ENCODE results near the gene CREB3L2.
"Not testable (repeated sequence)": the region's sequence is repeated elsewhere in the genome, so short reads cannot be mapped to it uniquely, and the experiment has no call there.

CREB3L2 gene

GRCh38 chr7:137832382-137832781 lies 169.5 kb downstream of the CREB3L2 start:
- no peak for DNase-seq

- not testable (repeated sequence) for DNase-seq
Measured at GRCh38 chr7:137831555-137831954, 170.3 kb downstream of the CREB3L2 start.

GRCh38 chr7:137829337-137829992 lies 172.4 kb downstream of the CREB3L2 start:
- DNase-seq = no peak

DNA sequence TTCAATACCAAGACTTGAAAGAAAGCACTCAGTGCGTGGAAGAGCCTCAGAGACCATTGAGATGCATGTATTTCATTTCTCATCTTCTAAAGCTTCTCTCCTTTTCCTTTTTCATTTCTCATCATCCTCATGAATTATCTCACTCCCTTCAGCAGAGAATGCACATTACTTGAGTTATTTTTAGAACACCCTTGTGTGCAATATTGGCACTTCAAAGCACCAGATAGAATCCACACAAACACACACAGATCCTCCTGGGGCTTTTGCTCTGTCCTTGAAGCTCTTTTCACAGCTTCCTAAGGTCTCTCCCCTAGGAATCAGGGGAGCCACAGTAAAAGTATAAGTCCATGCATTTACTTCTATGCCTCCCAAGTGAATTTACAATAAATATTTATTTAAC lies 173.4 kb downstream of the CREB3L2 start:
- DNase-seq = no peak

DNA sequence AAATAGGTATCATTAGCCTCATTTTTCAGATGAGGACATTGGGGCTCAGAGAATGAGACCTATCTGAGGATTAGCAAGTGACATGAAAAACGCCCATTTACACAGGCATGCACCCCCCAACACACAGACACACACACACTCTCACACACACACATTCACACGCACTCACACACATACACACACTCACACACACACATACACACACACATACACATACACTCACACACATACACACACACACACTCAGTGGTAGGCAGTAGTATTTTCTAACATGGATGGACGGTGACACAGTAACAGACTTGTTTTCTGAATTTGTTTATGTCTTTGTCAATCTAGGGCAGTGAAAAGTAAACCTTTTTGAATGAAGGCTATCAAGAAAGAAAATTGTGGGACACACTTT lies 176.4 kb downstream of the CREB3L2 start:
- DNase-seq = no peak

Measured in cerebellar nuclear complex (tissue), 1 donor.